Caco-2 (cell line): ENCODE results near the gene PDIA2. TPM values are rescaled to one million over a fixed set of nuclear protein-coding genes. Genes with fewer than 3 reads are reported as not detected.

Experiments used
- BruUV-seq: library from RNA; stranded (reverse); fragments of 400-500 nt; replicated peaks from 2 replicates; lab custom pipeline; 2021; lab: Mats Ljungman, UMichigan
- CTCF ChIA-PET: fragments of 300-600 bp; sonication (Branson Sonifier 250); formaldehyde crosslinking; loops from one replicate; lab custom pipeline; 2022; ENCODE audit warnings: antibody characterized with exemption; lab: Charles Lee
- POLR2A ChIA-PET: fragments of 300-600 bp; sonication (Branson Sonifier 250); formaldehyde crosslinking; loops from one replicate; lab custom pipeline; 2022; ENCODE audit warnings: antibody characterized with exemption; lab: Charles Lee
- DNase-seq, 2 experiments: peaks; one replicate each; pipeline versions ENCODE4 v3.0.0 to v3.0.0-alpha.2; 2020 to 2022
- H3K27me3 ChIP-seq: replicated peaks from 2 replicates; pipeline ENCODE4 v1.6.0; 2011; ENCODE audit warnings: low read length; ENCODE audit not compliant: control insufficient read depth, insufficient read depth
- H3K36me3 ChIP-seq: 2 replicates; pipeline ENCODE4 v1.5.1; 2011; ENCODE audit warnings: low read length; ENCODE audit not compliant: control insufficient read depth, insufficient read depth
- H3K4me1 ChIP-seq: fragments of 250-450 bp; sonication (Bioruptor Pico); 2 replicates; pipeline ENCODE4 v1.5.1; 2020; ENCODE audit warnings: mild to moderate bottlenecking
- H3K4me3 ChIP-seq: 2 replicates; pipeline ENCODE4 v1.5.1; 2011; ENCODE audit warnings: low read depth, mild to moderate bottlenecking, control low read depth, low read length
- H3K9me3 ChIP-seq: fragments of 250-450 bp; sonication (Bioruptor Pico); 2 replicates; pipeline ENCODE4 v1.5.1; 2020; ENCODE audit warnings: mild to moderate bottlenecking, moderate library complexity
- H3K27ac Mint-ChIP-seq: one replicate; pipeline ENCODE4 v1.8.0; 2022; ENCODE audit warnings: mixed read lengths; ENCODE audit not compliant: unreplicated experiment
- H3K27me3 Mint-ChIP-seq: one replicate; pipeline ENCODE4 v1.8.0; 2022; ENCODE audit warnings: mixed read lengths; ENCODE audit not compliant: insufficient read depth, unreplicated experiment
- H3K36me3 Mint-ChIP-seq: one replicate; pipeline ENCODE4 v1.8.0; 2022; ENCODE audit warnings: mild to moderate bottlenecking, mixed read lengths; ENCODE audit not compliant: insufficient read depth, unreplicated experiment
- H3K4me1 Mint-ChIP-seq: one replicate; pipeline ENCODE4 v1.8.0; 2022; ENCODE audit warnings: low read depth, mixed read lengths; ENCODE audit not compliant: unreplicated experiment
- H3K4me3 Mint-ChIP-seq: one replicate; pipeline ENCODE4 v1.8.0; 2022; ENCODE audit warnings: mild to moderate bottlenecking, moderate library complexity, mixed read lengths; ENCODE audit not compliant: unreplicated experiment
- H3K9me3 Mint-ChIP-seq: one replicate; pipeline ENCODE4 v1.8.0; 2022; ENCODE audit warnings: mixed read lengths; ENCODE audit not compliant: unreplicated experiment
- CTCF ChIP-seq, 2 experiments: fragments of 200-600 bp in 1 of 2; IDR thresholded peaks; 1 replicate in 1 of 2; 2 replicates in 1 of 2; pipeline versions ENCODE4 v1.5.1 to v1.8.0; 2011 to 2022; ENCODE audit warnings: antibody characterized with exemption in 1 of 2, control low read depth in 1 of 2, inconsistent platforms in 1 of 2, low read depth in 1 of 2, low read length in 1 of 2, mild to moderate bottlenecking in 1 of 2, moderate library complexity in 1 of 2; ENCODE audit not compliant: insufficient read depth in 1 of 2, severe bottlenecking in 1 of 2, unreplicated experiment in 1 of 2
- intact Hi-C: fragments of 100-400 bp; cut with micrococcal nuclease; formaldehyde crosslinking; loops from one replicate; pipeline ENCODE4 v1.10.0; 2022; ENCODE audit not compliant: unreplicated experiment
- total RNA-seq: library from RNA; stranded (reverse); gene quantifications from 2 replicates; pipeline ENCODE4 v1.2.3, GENCODE V29; 2022

Gene PDIA2
- total RNA-seq, 1 experiment from 2014 or later, result 0.41 TPM

DNA sequence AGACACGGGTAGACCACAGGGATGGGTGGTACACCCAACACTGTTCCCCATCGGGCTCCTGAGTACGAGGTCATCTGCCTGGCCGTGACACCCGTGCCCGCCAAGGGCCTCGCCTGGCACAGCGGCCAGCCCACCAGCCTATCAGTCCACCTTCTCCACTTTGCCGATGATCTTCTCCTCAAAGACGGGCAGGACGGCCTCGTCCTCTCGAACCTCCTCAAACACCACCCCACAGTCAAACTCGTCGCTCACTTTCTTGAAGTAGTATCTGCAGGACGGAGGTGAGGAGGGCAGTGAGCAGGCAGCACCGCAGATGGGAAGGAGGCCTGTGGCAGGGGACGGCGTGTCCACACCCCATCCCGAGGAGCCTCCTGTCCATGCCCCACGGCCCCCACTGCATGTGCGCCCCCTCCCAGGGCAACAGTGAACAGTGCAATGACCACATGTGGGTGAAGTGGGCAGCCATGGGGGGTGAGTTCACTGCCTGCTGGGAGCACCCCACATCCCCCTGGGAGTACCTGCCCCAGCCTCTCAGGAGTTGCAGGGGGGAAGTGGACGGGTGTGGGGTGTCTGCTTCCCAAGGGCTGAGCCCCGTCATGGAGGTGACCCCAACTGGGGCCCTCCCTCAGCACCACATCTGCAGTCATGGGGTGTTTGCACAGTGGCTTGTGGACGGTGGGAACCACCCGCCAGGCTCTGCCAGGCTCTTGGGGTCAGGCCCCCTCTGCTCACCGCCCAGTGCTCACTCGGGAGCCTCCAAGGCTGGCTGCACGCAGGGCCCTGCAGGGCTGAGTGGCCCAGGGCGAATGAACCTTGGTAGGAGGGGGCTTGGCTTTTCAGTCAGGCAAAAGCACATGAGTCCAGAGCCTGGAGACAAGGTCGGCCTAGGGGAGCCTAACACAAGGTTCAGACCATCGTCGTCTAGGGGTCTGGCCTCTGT lies 5.3 kb downstream of the PDIA2 start:
- intact Hi-C loops, result no loop called here
- H3K9me3 ChIP-seq, result no peaks in the 10 kb centered on the region
- Mint-ChIP-seq H3K4me1 (no peaks in the 10 kb centered on the region), H3K27ac (no peak overlapping the region), H3K36me3 (peaks cover 47% of the 10 kb centered on the region), H3K4me3 (no peak overlapping the region), H3K9me3 (no peaks in the 10 kb centered on the region), H3K27me3 (no peaks in the 10 kb centered on the region)
- ChIA-PET CTCF (no interaction called here), POLR2A (no interaction called here)
- no peaks in the 10 kb centered on the region for H3K27me3 ChIP-seq
- H3K4me3 ChIP-seq, result no peak overlapping the region
- H3K36me3 ChIP-seq, result no peaks in the 10 kb centered on the region; the same call in 1 of the 2 replicates
- no peak for TF ChIP-seq CTCF (IDR thresholded peaks at IDR 0.05; ENCODE audit: insufficient read depth in 1 of 2, low read depth in 1 of 2, low read length in 1 of 2, severe bottlenecking in 1 of 2, unreplicated experiment in 1 of 2)
- BruUV-seq, result no TSS peak
- DNase-seq, result no peak
- no peaks in the 10 kb centered on the region for H3K4me1 ChIP-seq

- no peaks in the 10 kb centered on the region for H3K27me3 Mint-ChIP-seq
- ChIA-PET POLR2A (no interaction called here), CTCF (no interaction called here)
- no peak for DNase-seq
- Histone ChIP-seq H3K4me1 (no peaks in the 10 kb centered on the region), H3K9me3 (no peaks in the 10 kb centered on the region), H3K4me3 (no peak overlapping the region), H3K36me3 (no peaks in the 10 kb centered on the region; the same call in 1 of the 2 replicates), H3K27me3 (no peaks in the 10 kb centered on the region)
- peaks cover 53% of the 10 kb centered on the region for H3K36me3 Mint-ChIP-seq
- H3K4me3 Mint-ChIP-seq, result no peak overlapping the region
- BruUV-seq, result no TSS peak
- no peak overlapping the region for H3K27ac Mint-ChIP-seq
- H3K4me1 Mint-ChIP-seq, result no peaks in the 10 kb centered on the region
- no peak for TF ChIP-seq CTCF (IDR thresholded peaks at IDR 0.05; ENCODE audit: insufficient read depth in 1 of 2, low read depth in 1 of 2, low read length in 1 of 2, severe bottlenecking in 1 of 2, unreplicated experiment in 1 of 2)
- H3K9me3 Mint-ChIP-seq, result no peaks in the 10 kb centered on the region
- intact Hi-C loops, result no loop called here
These were observed 6.5 kb downstream of the PDIA2 start for GRCh38 chr16:289395-289997.

DNA sequence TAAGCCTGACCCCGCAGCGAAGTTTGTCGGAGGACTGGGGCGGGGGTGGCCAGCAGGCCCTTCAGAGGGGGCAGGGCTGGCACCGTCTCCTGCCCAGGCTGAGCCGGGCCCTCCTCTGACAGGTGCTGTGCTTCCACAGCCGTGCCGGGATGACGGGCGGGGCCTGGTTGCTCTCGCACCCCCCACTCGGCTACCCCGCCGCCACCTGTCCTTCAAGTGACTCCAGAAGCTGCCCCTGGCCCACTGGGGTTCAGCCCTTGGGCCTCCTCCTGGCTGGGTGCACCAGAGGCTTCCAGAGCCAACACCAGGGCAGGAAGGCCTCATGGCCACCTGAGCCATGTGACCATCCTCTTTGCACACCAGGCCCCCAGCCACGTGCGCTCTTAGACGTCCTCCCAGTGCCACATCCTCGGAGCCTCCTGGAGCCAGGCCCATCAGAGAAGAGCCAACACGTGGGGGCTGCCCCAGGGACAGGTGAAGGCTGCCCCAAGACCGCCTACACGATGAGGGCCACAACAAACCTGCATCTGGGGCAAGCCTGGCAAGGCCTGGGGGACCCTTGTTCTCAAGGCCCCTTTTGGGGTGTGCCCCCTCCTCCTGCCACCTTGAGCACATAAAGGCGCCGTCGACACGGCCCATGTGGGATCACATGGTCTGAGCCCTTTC lies 7.2 kb downstream of the PDIA2 start:
- TF ChIP-seq CTCF (IDR thresholded peaks at IDR 0.05; ENCODE audit: insufficient read depth in 1 of 2, low read depth in 1 of 2, low read length in 1 of 2, severe bottlenecking in 1 of 2, unreplicated experiment in 1 of 2), result no peak
- intact Hi-C loops, result no loop called here
- no TSS peak for BruUV-seq
- no peaks in the 10 kb centered on the region for H3K4me1 ChIP-seq
- no peaks in the 10 kb centered on the region for H3K9me3 ChIP-seq
- no peaks in the 10 kb centered on the region for H3K9me3 Mint-ChIP-seq
- H3K4me1 Mint-ChIP-seq, result no peaks in the 10 kb centered on the region
- no peak overlapping the region for H3K4me3 ChIP-seq
- no peaks in the 10 kb centered on the region for H3K27me3 Mint-ChIP-seq
- no peak overlapping the region for H3K27ac Mint-ChIP-seq
- POLR2A ChIA-PET, result no interaction called here
- H3K36me3 ChIP-seq, result no peaks in the 10 kb centered on the region; the same call in 1 of the 2 replicates
- no peaks in the 10 kb centered on the region for H3K27me3 ChIP-seq
- H3K4me3 Mint-ChIP-seq, result no peak overlapping the region
- DNase-seq, result no peak
- CTCF ChIA-PET, result interaction anchor here (0.6 kb wide), 1 partner anchor 44 kb away, joined by 4 read pairs; no protein-coding TSS in a partner anchor
- peaks cover 49% of the 10 kb centered on the region for H3K36me3 Mint-ChIP-seq
